Osteoblast (primary cell): ENCODE data around the gene RGS10. TPM values are rescaled to one million over a fixed set of nuclear protein-coding genes. Genes with fewer than 3 reads are reported as not detected.
"Not testable (repeated sequence)": the region's sequence is repeated elsewhere in the genome, so short reads cannot be mapped to it uniquely, and the experiment has no call there.

ENCODE experiments used
- DNase-seq: peaks from one replicate; pipeline ENCODE4 v3.0.0; 2011; ENCODE audit warnings: low spot score, mixed read lengths; ENCODE audit not compliant: insufficient read length; ENCODE audit errors: missing footprints
- H2AFZ ChIP-seq: 2 replicates; pipeline ENCODE4 v1.6.0; 2011; ENCODE audit warnings: mild to moderate bottlenecking, low read length
- H3K27ac ChIP-seq: 2 replicates; pipeline ENCODE4 v1.5.1; 2011; ENCODE audit warnings: mild to moderate bottlenecking, low read depth, low read length, moderate library complexity
- H3K27me3 ChIP-seq: 2 replicates; pipeline ENCODE4 v1.6.0; 2012; ENCODE audit warnings: mild to moderate bottlenecking, control low read depth, inconsistent platforms, low read length, moderate library complexity; ENCODE audit not compliant: insufficient read depth
- H3K36me3 ChIP-seq: 2 replicates; pipeline ENCODE4 v1.5.1; 2011; ENCODE audit warnings: mild to moderate bottlenecking, low read length, control low read depth, moderate library complexity; ENCODE audit not compliant: insufficient read depth
- H3K4me1 ChIP-seq: 2 replicates; pipeline ENCODE4 v1.5.1; 2011; ENCODE audit warnings: mild to moderate bottlenecking, low read length, control low read depth, moderate library complexity; ENCODE audit not compliant: insufficient read depth
- H3K4me2 ChIP-seq: 2 replicates; pipeline ENCODE4 v1.6.0; 2011; ENCODE audit warnings: mild to moderate bottlenecking, low read length; ENCODE audit not compliant: insufficient read depth
- H3K4me3 ChIP-seq: fragments of 200-600 bp; sonication (generic); 3 replicates; pipeline ENCODE4 v1.5.1; 2012; ENCODE audit warnings: mild to moderate bottlenecking, low read length, inconsistent platforms; ENCODE audit not compliant: insufficient read depth
- H3K79me2 ChIP-seq: 2 replicates; pipeline ENCODE4 v1.6.0; 2012; ENCODE audit warnings: mild to moderate bottlenecking, low read length, control low read depth, inconsistent platforms; ENCODE audit not compliant: insufficient read depth
- H3K9me3 ChIP-seq: 2 replicates; pipeline ENCODE4 v1.5.1; 2011; ENCODE audit warnings: low read depth, low read length, control low read depth
- H4K20me1 ChIP-seq: 2 replicates; pipeline ENCODE4 v1.6.0; 2012; ENCODE audit warnings: mild to moderate bottlenecking, low read length, control low read depth; ENCODE audit not compliant: insufficient read depth
- CTCF ChIP-seq: IDR thresholded peaks from 2 replicates; pipeline ENCODE4 v1.5.1; 2011; ENCODE audit warnings: mild to moderate bottlenecking, low read depth, low read length, moderate library complexity; ENCODE audit errors: extremely low read depth
- total RNA-seq: library from RNA; depleted of rRNA; stranded (reverse); fragments of >200 nt; gene quantifications from 2 replicates; pipeline ENCODE4 v1.2.3, GENCODE V29; 2012

Gene RGS10
- total RNA-seq, 1 donor, result 29.3 TPM

GRCh38 chr10:119575506-119575905, 33.0 kb upstream of the RGS10 start:
- H4K20me1 ChIP-seq, result no peaks in the 10 kb centered on the region
- H2AFZ ChIP-seq, result no peak overlapping the region
- peaks cover 59% of the 10 kb centered on the region for H3K36me3 ChIP-seq
- H3K4me2 ChIP-seq, result no peak overlapping the region
- H3K4me1 ChIP-seq, result no peaks in the 10 kb centered on the region
- no peaks in the 10 kb centered on the region for H3K27me3 ChIP-seq
- H3K79me2 ChIP-seq, result no peaks in the 10 kb centered on the region
- H3K9me3 ChIP-seq, result no peaks in the 10 kb centered on the region
- H3K27ac ChIP-seq, result no peak overlapping the region
- no peak for TF ChIP-seq CTCF
- DNase-seq, result no peak
- H3K4me3 ChIP-seq, result no peak overlapping the region

- Histone ChIP-seq H3K27ac (no peak overlapping the region), H3K36me3 (no peaks in the 10 kb centered on the region), H3K4me2 (no peak overlapping the region), H2AFZ (no peak overlapping the region), H3K9me3 (no peaks in the 10 kb centered on the region), H3K4me1 (no peaks in the 10 kb centered on the region), H3K4me3 (no peak overlapping the region), H4K20me1 (no peaks in the 10 kb centered on the region), H3K27me3 (no peaks in the 10 kb centered on the region), H3K79me2 (no peaks in the 10 kb centered on the region)
- no peak for DNase-seq
- TF ChIP-seq CTCF, result no peak
These were observed 25.5 kb upstream of the RGS10 start for GRCh38 chr10:119567978-119568377.

- Histone ChIP-seq H3K27me3 (no peaks in the 10 kb centered on the region), H3K9me3 (no peaks in the 10 kb centered on the region), H3K36me3 (no peaks in the 10 kb centered on the region), H3K4me3 (no peak overlapping the region), H4K20me1 (no peaks in the 10 kb centered on the region), H3K4me2 (no peak overlapping the region), H3K4me1 (no peaks in the 10 kb centered on the region), H3K27ac (no peak overlapping the region), H3K79me2 (no peaks in the 10 kb centered on the region), H2AFZ (no peak overlapping the region)
- TF ChIP-seq CTCF, result no peak
- DNase-seq, result no peak
These were observed 19.6 kb upstream of the RGS10 start for GRCh38 chr10:119562097-119562496.

GRCh38 chr10:119559511-119559910, 17.0 kb upstream of the RGS10 start:
- not testable (repeated sequence) for H3K27ac ChIP-seq, H3K79me2 ChIP-seq, DNase-seq, H4K20me1 ChIP-seq, H3K4me2 ChIP-seq, H3K4me3 ChIP-seq, H3K9me3 ChIP-seq, H3K36me3 ChIP-seq, H3K4me1 ChIP-seq, H2AFZ ChIP-seq, H3K27me3 ChIP-seq

- H4K20me1 ChIP-seq, H3K79me2 ChIP-seq, H3K4me3 ChIP-seq, H3K4me1 ChIP-seq, H3K4me2 ChIP-seq, H3K36me3 ChIP-seq, H3K27ac ChIP-seq, H3K9me3 ChIP-seq, H2AFZ ChIP-seq, H3K27me3 ChIP-seq: not testable (repeated sequence)
- DNase-seq, result peak; percentile 35
These were observed 13.6 kb upstream of the RGS10 start for GRCh38 chr10:119556081-119556480.
